ENCODE measurements around the gene MPND.

MPND gene

GRCh38 chr19:4376991-4377781 lies 33.8 kb downstream of the MPND start:
- no peak overlapping the region for H2AFZ ChIP-seq (ENCODE audit: low read depth, low read length)
- H3K4me3 ChIP-seq (ENCODE audit: low read length): no peak overlapping the region
- no peaks in the 10 kb centered on the region for H3K27me3 ChIP-seq (ENCODE audit: insufficient read depth, low read length)
- peaks cover 34% of the 10 kb centered on the region for H3K4me1 ChIP-seq (ENCODE audit: insufficient read depth, low read length)
- H3K9me3 ChIP-seq (ENCODE audit: low read length): no peaks in the 10 kb centered on the region
- peaks cover 1% of the 10 kb centered on the region for H3K36me3 ChIP-seq (ENCODE audit: insufficient read depth, low read length)

GRCh38 chr19:4378886-4379285 lies 35.5 kb downstream of the MPND start:
- Histone ChIP-seq H3K36me3 (ENCODE audit: insufficient read depth, low read length) (peaks cover 1% of the 10 kb centered on the region), H2AFZ (ENCODE audit: low read depth, low read length) (no peak overlapping the region), H3K4me1 (ENCODE audit: insufficient read depth, low read length) (peaks cover 31% of the 10 kb centered on the region)

GRCh38 chr19:4379383-4380253 lies 36.3 kb downstream of the MPND start:
- no peak overlapping the region for H2AFZ ChIP-seq (ENCODE audit: low read depth, low read length)
- peaks cover 24% of the 10 kb centered on the region for H3K4me1 ChIP-seq (ENCODE audit: insufficient read depth, low read length)
- H3K4me3 ChIP-seq (ENCODE audit: low read length): no peak overlapping the region
- peaks cover 1% of the 10 kb centered on the region for H3K36me3 ChIP-seq (ENCODE audit: insufficient read depth, low read length)
- H3K9me3 ChIP-seq (ENCODE audit: low read length): no peaks in the 10 kb centered on the region
- no peaks in the 10 kb centered on the region for H3K27me3 ChIP-seq (ENCODE audit: insufficient read depth, low read length)

More at GRCh38 chr19:4378886-4379285, 35.5 kb downstream of the MPND start:
- Histone ChIP-seq H3K27me3 (ENCODE audit: insufficient read depth, low read length) (no peaks in the 10 kb centered on the region), H3K9me3 (ENCODE audit: low read length) (no peaks in the 10 kb centered on the region), H3K4me3 (ENCODE audit: low read length) (no peak overlapping the region)

- H2AFZ ChIP-seq (ENCODE audit: low read depth, low read length): no peak overlapping the region
- no peak overlapping the region for H3K4me3 ChIP-seq (ENCODE audit: low read length)
- H3K36me3 ChIP-seq (ENCODE audit: insufficient read depth, low read length): peaks cover 5% of the 10 kb centered on the region
- peaks cover 17% of the 10 kb centered on the region for H3K4me1 ChIP-seq (ENCODE audit: insufficient read depth, low read length)
- H3K27me3 ChIP-seq (ENCODE audit: insufficient read depth, low read length): no peaks in the 10 kb centered on the region
- no peaks in the 10 kb centered on the region for H3K9me3 ChIP-seq (ENCODE audit: low read length)
Measured at GRCh38 chr19:4380254-4380727, 36.9 kb downstream of the MPND start.

- peaks cover 22% of the 10 kb centered on the region for H3K4me1 ChIP-seq (ENCODE audit: insufficient read depth, low read length)
- H2AFZ ChIP-seq (ENCODE audit: low read depth, low read length): no peak overlapping the region
- H3K36me3 ChIP-seq (ENCODE audit: insufficient read depth, low read length): peaks cover 5% of the 10 kb centered on the region
- H3K9me3 ChIP-seq (ENCODE audit: low read length): no peaks in the 10 kb centered on the region
- H3K27me3 ChIP-seq (ENCODE audit: insufficient read depth, low read length): no peaks in the 10 kb centered on the region
- H3K4me3 ChIP-seq (ENCODE audit: low read length): no peak overlapping the region
Measured at GRCh38 chr19:4385291-4386040, 42.1 kb downstream of the MPND start.

GRCh38 chr19:4386041-4386782 lies 42.9 kb downstream of the MPND start:
- H3K27me3 ChIP-seq (ENCODE audit: insufficient read depth, low read length): no peaks in the 10 kb centered on the region
- peaks cover 30% of the 10 kb centered on the region for H3K4me1 ChIP-seq (ENCODE audit: insufficient read depth, low read length)
- no peaks in the 10 kb centered on the region for H3K9me3 ChIP-seq (ENCODE audit: low read length)
- H3K4me3 ChIP-seq (ENCODE audit: low read length): no peak overlapping the region
- H2AFZ ChIP-seq (ENCODE audit: low read depth, low read length): no peak overlapping the region
- H3K36me3 ChIP-seq (ENCODE audit: insufficient read depth, low read length): peaks cover 5% of the 10 kb centered on the region

GRCh38 chr19:4388337-4389063 lies 45.1 kb downstream of the MPND start:
- H3K27me3 ChIP-seq (ENCODE audit: insufficient read depth, low read length): no peaks in the 10 kb centered on the region
- H3K9me3 ChIP-seq (ENCODE audit: low read length): no peaks in the 10 kb centered on the region
- no peak overlapping the region for H3K4me3 ChIP-seq (ENCODE audit: low read length)
- peaks cover 47% of the 10 kb centered on the region for H3K4me1 ChIP-seq (ENCODE audit: insufficient read depth, low read length)
- H3K36me3 ChIP-seq (ENCODE audit: insufficient read depth, low read length): peaks cover 5% of the 10 kb centered on the region
- H2AFZ ChIP-seq (ENCODE audit: low read depth, low read length): no peak overlapping the region

- no peak overlapping the region for H3K4me3 ChIP-seq (ENCODE audit: low read length)
- H3K27me3 ChIP-seq (ENCODE audit: insufficient read depth, low read length): no peaks in the 10 kb centered on the region
- no peak overlapping the region for H2AFZ ChIP-seq (ENCODE audit: low read depth, low read length)
- H3K9me3 ChIP-seq (ENCODE audit: low read length): no peaks in the 10 kb centered on the region
- H3K4me1 ChIP-seq (ENCODE audit: insufficient read depth, low read length): peaks cover 51% of the 10 kb centered on the region
- H3K36me3 ChIP-seq (ENCODE audit: insufficient read depth, low read length): peaks cover 5% of the 10 kb centered on the region
Measured at GRCh38 chr19:4389064-4389375, 45.7 kb downstream of the MPND start.

- H3K4me3 ChIP-seq (ENCODE audit: low read length): no peak overlapping the region
- H3K36me3 ChIP-seq (ENCODE audit: insufficient read depth, low read length): peaks cover 5% of the 10 kb centered on the region
- H2AFZ ChIP-seq (ENCODE audit: low read depth, low read length): no peak overlapping the region
- H3K9me3 ChIP-seq (ENCODE audit: low read length): no peaks in the 10 kb centered on the region
- H3K4me1 ChIP-seq (ENCODE audit: insufficient read depth, low read length): peaks cover 56% of the 10 kb centered on the region
- no peaks in the 10 kb centered on the region for H3K27me3 ChIP-seq (ENCODE audit: insufficient read depth, low read length)
Measured at GRCh38 chr19:4389511-4390016, 46.2 kb downstream of the MPND start.

- H3K27me3 ChIP-seq (ENCODE audit: insufficient read depth, low read length): no peaks in the 10 kb centered on the region
- H3K4me1 ChIP-seq (ENCODE audit: insufficient read depth, low read length): peaks cover 62% of the 10 kb centered on the region
- no peak overlapping the region for H2AFZ ChIP-seq (ENCODE audit: low read depth, low read length)
- peaks cover 4% of the 10 kb centered on the region for H3K36me3 ChIP-seq (ENCODE audit: insufficient read depth, low read length)
- H3K9me3 ChIP-seq (ENCODE audit: low read length): no peaks in the 10 kb centered on the region
- H3K4me3 ChIP-seq (ENCODE audit: low read length): peak overlapping the region; percentile 38
Measured at GRCh38 chr19:4390017-4390566, 46.7 kb downstream of the MPND start.

- Histone ChIP-seq H3K27me3 (ENCODE audit: insufficient read depth, low read length) (no peaks in the 10 kb centered on the region), H3K4me1 (ENCODE audit: insufficient read depth, low read length) (peaks cover 63% of the 10 kb centered on the region), H2AFZ (ENCODE audit: low read depth, low read length) (no peak overlapping the region), H3K36me3 (ENCODE audit: insufficient read depth, low read length) (no peaks in the 10 kb centered on the region), H3K4me3 (ENCODE audit: low read length) (peak overlapping the region; percentile 38), H3K9me3 (ENCODE audit: low read length) (no peaks in the 10 kb centered on the region)
Measured at GRCh38 chr19:4390567-4391305, 47.4 kb downstream of the MPND start.
